WERI-Rb-1 (cell line): ENCODE results near the gene CACNA2D1.

Source experiments
- DNase-seq: peaks from one replicate; pipeline ENCODE4 v3.0.0-alpha.2; 2020
- H3K27ac ChIP-seq: fragments of 250-450 bp; sonication (Bioruptor Pico); 2 replicates; pipeline ENCODE4 v1.5.1; 2020; ENCODE audit warnings: mild to moderate bottlenecking, moderate library complexity
- H3K27me3 ChIP-seq: fragments of 250-450 bp; sonication (Bioruptor Pico); 2 replicates; pipeline ENCODE4 v1.5.1; 2021; ENCODE audit warnings: mild to moderate bottlenecking, low read depth, moderate library complexity; ENCODE audit not compliant: insufficient read depth, severe bottlenecking
- H3K36me3 ChIP-seq: fragments of 250-450 bp; sonication (Bioruptor Pico); 2 replicates; pipeline ENCODE4 v1.5.1; 2020; ENCODE audit warnings: mild to moderate bottlenecking, moderate library complexity
- H3K4me3 ChIP-seq: 2 replicates; pipeline ENCODE4 v1.5.1; 2011; ENCODE audit warnings: low read depth, mild to moderate bottlenecking, control low read depth, low read length
- H3K9me3 ChIP-seq: fragments of 250-450 bp; sonication (Bioruptor Pico); 2 replicates; pipeline ENCODE4 v1.5.1; 2021; ENCODE audit warnings: mild to moderate bottlenecking, moderate library complexity; ENCODE audit not compliant: severe bottlenecking
- TF ChIP-seq, protein P1 (sequence below): IDR thresholded peaks from 2 replicates; pipeline ENCODE4 v1.5.1; 2011; ENCODE audit warnings: low read depth, mild to moderate bottlenecking, control low read depth, inconsistent platforms, low read length

The CACNA2D1 gene

DNA sequence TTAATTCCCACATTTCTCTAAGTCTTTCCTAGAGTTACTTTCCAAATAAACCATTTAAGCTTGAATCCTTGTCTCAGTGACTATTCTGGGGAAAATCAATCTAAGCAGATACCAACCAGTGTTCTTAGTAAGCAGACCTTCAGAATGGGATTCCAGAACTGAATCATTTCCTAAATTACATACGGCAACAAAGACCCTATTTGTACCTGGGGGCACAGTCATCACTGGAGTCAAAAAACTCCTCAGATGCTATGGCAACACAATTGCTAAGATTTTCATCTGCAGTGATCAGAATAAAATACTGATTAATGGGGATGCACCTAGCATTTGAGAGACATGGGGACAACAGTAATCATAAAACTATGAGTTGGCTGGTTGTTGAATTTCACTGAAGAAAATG, 389.0 kb downstream of the CACNA2D1 start:
- Histone ChIP-seq H3K27me3 (no peaks in the 10 kb centered on the region), H3K27ac (no peak overlapping the region), H3K9me3 (no peaks in the 10 kb centered on the region), H3K4me3 (no peak overlapping the region), H3K36me3 (peaks cover 3% of the 10 kb centered on the region; the same call in 1 of the 2 replicates)
- TF ChIP-seq, protein P1, sequence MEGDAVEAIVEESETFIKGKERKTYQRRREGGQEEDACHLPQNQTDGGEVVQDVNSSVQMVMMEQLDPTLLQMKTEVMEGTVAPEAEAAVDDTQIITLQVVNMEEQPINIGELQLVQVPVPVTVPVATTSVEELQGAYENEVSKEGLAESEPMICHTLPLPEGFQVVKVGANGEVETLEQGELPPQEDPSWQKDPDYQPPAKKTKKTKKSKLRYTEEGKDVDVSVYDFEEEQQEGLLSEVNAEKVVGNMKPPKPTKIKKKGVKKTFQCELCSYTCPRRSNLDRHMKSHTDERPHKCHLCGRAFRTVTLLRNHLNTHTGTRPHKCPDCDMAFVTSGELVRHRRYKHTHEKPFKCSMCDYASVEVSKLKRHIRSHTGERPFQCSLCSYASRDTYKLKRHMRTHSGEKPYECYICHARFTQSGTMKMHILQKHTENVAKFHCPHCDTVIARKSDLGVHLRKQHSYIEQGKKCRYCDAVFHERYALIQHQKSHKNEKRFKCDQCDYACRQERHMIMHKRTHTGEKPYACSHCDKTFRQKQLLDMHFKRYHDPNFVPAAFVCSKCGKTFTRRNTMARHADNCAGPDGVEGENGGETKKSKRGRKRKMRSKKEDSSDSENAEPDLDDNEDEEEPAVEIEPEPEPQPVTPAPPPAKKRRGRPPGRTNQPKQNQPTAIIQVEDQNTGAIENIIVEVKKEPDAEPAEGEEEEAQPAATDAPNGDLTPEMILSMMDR = no peak
- no peak for DNase-seq

DNA sequence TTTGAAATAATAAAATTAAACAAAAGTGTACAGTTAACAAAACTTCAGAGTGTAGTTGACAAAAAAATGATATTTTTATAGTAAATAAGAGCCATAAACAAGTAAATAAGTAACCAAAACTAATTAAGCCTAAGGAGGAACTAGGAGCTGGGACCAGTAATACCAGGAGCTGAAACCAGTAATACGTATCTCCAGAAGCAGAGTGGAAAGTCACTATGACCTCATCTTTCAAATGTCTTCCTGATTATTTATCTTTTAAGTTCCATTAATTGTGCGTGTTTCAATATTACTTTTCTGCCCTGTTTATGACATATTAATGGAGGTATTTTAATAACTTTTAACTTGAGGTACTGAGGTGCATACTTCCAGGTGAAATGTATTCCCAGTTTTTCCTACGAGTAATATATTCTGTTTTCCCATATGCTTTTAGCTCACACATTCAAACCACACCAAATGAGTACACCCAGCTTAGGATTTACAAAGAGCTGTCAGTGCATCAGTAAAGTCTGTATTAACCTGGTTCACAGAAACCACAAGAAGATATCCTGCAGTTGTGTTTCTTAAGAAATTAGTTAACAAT, 390.0 kb downstream of the CACNA2D1 start:
- TF ChIP-seq, protein P1 = no peak
- Histone ChIP-seq H3K27ac (no peak overlapping the region), H3K9me3 (no peaks in the 10 kb centered on the region), H3K36me3 (peaks cover 3% of the 10 kb centered on the region; the same call in 1 of the 2 replicates), H3K4me3 (no peak overlapping the region), H3K27me3 (no peaks in the 10 kb centered on the region)
- DNase-seq = no peak

DNA sequence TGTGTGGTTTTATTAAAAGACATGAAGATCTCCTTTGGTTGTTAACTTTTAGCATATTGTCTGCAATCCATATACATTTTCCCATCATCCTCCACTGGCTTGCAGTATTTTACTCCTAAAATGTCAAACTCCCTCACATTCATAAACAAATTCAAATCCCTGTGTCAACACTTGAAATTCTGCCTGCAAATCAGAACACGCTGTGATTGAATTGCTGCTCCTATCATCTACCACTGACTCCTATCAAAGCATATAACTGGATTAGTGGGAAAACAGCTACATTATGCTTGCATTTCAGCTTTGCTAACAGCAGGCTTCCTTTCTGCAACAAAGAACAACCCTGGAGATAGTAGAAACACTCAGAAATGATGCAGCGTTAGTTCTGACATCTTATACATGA, 392.0 kb downstream of the CACNA2D1 start:
- Histone ChIP-seq H3K4me3 (no peak overlapping the region), H3K27ac (no peak overlapping the region), H3K9me3 (no peaks in the 10 kb centered on the region), H3K36me3 (peaks cover 3% of the 10 kb centered on the region; the same call in 1 of the 2 replicates), H3K27me3 (no peaks in the 10 kb centered on the region)
- TF ChIP-seq, protein P1 = no peak
- DNase-seq = no peak

DNA sequence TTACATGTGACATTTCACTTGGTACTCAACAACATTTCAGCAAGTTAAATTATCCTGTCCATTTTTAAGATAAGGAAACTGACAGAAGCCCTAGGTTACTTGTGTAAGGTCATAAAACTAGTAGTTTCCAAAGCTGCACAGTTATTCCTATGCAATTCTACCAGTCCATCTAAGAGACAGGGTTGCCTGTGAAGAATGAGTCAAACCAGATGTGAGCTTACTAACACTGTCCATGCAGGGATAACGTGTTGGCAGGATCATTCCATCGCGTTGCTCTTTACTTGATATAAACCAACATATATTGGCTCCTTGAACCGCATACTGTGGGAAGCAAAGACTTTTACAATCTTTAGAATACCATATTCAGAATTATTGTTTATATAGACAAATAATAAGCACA, 392.8 kb downstream of the CACNA2D1 start:
- no peak for DNase-seq
- H3K4me3 ChIP-seq = no peak overlapping the region
- no peak overlapping the region for H3K27ac ChIP-seq
- no peaks in the 10 kb centered on the region for H3K27me3 ChIP-seq
- TF ChIP-seq, protein P1 = no peak
- H3K9me3 ChIP-seq = no peaks in the 10 kb centered on the region
- H3K36me3 ChIP-seq = no peaks in the 10 kb centered on the region

DNA sequence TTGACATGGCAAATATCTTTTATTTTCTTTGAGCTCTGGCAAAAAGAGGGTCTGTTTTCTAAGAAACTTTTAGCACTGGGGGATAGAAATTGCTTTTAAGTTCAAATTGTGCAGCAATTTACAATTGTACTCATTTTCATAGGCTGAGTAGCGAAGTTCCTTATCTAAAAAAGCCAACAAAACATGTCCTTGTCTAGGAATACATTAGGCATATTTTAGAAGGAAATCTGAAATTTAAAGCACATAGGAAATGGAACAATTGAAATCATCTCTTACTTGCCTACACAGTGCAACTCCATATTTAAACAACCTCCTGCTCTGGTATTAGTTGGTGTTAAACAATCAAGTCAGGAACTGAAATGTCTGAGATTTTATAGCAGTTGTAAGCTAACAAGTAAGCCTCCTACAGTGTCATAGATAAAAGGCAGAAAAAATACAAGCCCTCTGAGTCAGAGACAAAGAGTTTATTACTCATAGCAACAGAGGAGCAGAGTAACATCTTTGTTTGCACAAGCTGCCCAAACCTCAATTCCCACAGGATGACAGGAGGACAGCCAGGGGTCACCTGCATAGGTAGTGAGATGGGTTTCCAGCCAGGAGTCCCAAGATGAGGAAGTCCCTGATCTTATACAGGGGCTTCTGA, 393.6 kb downstream of the CACNA2D1 start:
- Histone ChIP-seq H3K27me3 (no peaks in the 10 kb centered on the region), H3K9me3 (no peaks in the 10 kb centered on the region), H3K4me3 (no peak overlapping the region), H3K27ac (no peak overlapping the region), H3K36me3 (no peaks in the 10 kb centered on the region)
- TF ChIP-seq, protein P1 = no peak
- no peak for DNase-seq
